ENCODE results near the gene CAPN12.

CAPN12 gene

GRCh38 chr19:38717855-38718254 is 26.4 kb downstream of the CAPN12 start:
- DNase-seq (ENCODE audit: low read depth): no peak
- H3K4me3 ChIP-seq (ENCODE audit: low read depth, low read length): no peak overlapping the region
- no peak for TF ChIP-seq CTCF (IDR thresholded peaks at IDR 0.05; ENCODE audit: insufficient read depth, low read depth, low read length, missing control alignments)

DNA sequence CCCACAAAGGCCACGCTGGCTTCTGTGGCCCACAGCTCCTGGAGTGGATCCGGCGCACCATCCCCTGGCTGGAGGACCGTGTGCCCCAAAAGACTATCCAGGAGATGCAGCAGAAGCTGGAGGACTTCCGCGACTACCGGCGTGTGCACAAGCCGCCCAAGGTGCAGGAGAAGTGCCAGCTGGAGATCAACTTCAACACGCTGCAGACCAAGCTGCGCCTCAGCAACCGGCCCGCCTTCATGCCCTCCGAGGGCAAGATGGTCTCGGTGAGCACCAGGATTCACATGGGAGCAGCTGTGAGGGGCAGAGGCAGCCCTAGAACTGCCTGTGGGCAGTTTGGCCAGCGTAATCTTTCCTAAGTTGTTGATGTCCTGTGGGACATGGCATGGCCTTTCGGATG is 27.2 kb downstream of the CAPN12 start:
- no peak overlapping the region for H3K4me3 ChIP-seq (ENCODE audit: low read depth, low read length)
- no peak for TF ChIP-seq CTCF (IDR thresholded peaks at IDR 0.05; ENCODE audit: insufficient read depth, low read depth, low read length, missing control alignments)

DNA sequence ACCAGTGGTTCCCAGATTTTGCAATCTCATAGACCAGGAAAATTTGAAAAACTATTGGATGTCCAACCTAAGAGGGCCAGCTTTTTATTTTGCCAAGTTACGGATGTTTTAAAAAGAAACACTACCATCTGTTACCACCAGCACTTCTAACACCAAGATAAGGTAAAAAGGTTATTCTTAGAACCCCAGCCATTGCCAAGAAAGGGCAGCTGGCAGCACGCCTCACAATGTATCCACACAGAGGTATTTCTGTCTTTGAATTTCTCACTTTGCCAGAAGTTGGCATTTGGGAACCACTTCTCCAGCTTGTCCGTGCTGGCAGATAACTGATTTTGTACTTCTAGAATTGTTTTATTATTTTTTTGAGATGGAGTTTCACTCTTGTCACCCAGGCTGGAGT is 28.7 kb downstream of the CAPN12 start:
- TF ChIP-seq CTCF (IDR thresholded peaks at IDR 0.05; ENCODE audit: insufficient read depth, low read depth, low read length, missing control alignments): no peak
- no peak overlapping the region for H3K4me3 ChIP-seq (ENCODE audit: low read depth, low read length)
- DNase-seq (ENCODE audit: low read depth): no peak

More for the DNA sequence above, 27.2 kb downstream of the CAPN12 start:
- DNase-seq (ENCODE audit: low read depth): no peak

DNA sequence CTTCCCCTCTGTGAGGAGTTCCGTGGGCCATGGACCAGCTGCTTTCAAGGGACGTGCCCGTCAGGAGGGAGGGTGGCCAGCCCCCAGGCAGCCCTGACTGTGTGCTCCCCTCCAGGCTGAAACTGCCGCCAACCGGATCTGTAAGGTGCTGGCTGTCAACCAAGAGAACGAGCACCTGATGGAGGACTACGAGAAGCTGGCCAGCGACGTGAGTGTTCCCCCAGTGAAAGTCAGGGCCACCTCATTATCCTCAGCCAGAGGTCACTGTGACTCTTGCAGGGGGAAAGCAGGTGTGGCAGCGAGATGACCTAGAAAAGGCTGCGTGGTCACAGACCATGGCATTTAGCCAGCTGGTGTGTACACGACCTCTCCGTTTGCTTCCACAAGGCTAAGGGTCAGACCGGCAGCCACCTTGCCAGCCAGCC is 29.9 kb downstream of the CAPN12 start:
- no peak for TF ChIP-seq CTCF (IDR thresholded peaks at IDR 0.05; ENCODE audit: insufficient read depth, low read depth, low read length, missing control alignments)
- DNase-seq (ENCODE audit: low read depth): no peak
- no peak overlapping the region for H3K4me3 ChIP-seq (ENCODE audit: low read depth, low read length)

- no peak for TF ChIP-seq CTCF (IDR thresholded peaks at IDR 0.05; ENCODE audit: insufficient read depth, low read depth, low read length, missing control alignments)
- H3K4me3 ChIP-seq (ENCODE audit: low read depth, low read length): no peak overlapping the region
- DNase-seq (ENCODE audit: low read depth): no peak
These were observed 30.4 kb downstream of the CAPN12 start for GRCh38 chr19:38713865-38714264.

DNA sequence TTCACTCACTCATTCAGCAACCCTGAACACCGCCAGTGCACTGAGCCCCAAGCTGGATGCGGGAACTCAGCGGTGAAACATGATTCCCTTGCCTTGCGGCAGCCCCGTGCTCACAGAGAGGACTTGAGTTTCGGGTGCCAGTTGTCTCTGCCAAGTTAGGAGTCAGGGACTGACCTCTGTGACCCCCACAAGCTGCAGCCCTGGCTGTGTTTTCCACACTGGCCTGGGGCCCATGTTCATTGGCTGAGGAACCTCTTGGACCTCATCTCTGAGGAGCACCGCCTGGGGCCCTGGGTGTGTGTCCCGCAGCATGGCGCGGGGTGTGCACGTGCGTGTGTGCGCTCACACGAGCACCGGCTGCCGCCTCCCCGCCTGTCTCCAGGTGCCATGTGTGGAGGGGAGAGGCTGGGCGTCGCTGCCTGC is 31.0 kb downstream of the CAPN12 start:
- H3K4me3 ChIP-seq (ENCODE audit: low read depth, low read length): no peak overlapping the region
- no peak for DNase-seq (ENCODE audit: low read depth)
- TF ChIP-seq CTCF (IDR thresholded peaks at IDR 0.05; ENCODE audit: insufficient read depth, low read depth, low read length, missing control alignments): no peak

DNA sequence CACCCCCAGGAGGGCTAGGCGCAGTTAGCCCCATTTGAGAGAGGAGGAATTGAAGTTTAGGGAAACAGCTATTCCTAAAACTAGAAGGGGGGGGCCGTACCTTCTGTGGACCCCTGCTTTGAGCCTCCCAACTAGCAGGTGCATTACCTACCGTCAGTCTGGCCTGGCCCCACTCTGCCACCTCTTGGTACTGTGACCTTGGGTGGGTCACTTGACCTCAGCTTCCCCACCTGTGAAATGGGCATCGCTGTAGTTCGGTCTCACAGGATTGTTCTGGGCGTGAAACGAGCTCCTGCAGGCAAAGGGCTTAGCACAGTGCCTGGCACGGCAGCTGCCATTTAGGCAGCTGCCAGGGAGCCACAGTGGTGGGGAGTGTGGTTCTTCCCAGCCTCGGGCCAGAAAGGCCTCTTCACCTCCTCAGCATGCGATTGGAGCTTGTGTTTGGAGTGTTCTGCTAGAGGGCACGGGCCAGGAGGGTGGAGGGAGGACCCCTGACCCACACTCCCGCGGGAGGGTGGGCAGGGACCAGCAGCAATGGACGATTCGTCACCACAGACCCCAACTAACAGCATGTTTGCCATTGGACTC is 32.0 kb downstream of the CAPN12 start:
- H3K4me3 ChIP-seq (ENCODE audit: low read depth, low read length): no peak overlapping the region
- TF ChIP-seq CTCF (IDR thresholded peaks at IDR 0.05; ENCODE audit: insufficient read depth, low read depth, low read length, missing control alignments): no peak
- no peak for DNase-seq (ENCODE audit: low read depth)
